Stimulated activated CD8-positive, alpha-beta memory T cell treated with anti-CD3 and anti-CD28 coated beads, Interleukin-7, amount 100 ng/mL, for 4 hours (primary cell): ENCODE measurements around the gene TRIP13.
"Not testable (repeated sequence)": the region's sequence is repeated elsewhere in the genome, so short reads cannot be mapped to it uniquely, and the experiment has no call there.

ENCODE experiments used
- DNase-seq, 2 donors: peaks; one replicate each; pipeline ENCODE4 v3.0.0-alpha.2; 2020; ENCODE audit warnings: low read depth in 2 of 2

Gene TRIP13

DNA sequence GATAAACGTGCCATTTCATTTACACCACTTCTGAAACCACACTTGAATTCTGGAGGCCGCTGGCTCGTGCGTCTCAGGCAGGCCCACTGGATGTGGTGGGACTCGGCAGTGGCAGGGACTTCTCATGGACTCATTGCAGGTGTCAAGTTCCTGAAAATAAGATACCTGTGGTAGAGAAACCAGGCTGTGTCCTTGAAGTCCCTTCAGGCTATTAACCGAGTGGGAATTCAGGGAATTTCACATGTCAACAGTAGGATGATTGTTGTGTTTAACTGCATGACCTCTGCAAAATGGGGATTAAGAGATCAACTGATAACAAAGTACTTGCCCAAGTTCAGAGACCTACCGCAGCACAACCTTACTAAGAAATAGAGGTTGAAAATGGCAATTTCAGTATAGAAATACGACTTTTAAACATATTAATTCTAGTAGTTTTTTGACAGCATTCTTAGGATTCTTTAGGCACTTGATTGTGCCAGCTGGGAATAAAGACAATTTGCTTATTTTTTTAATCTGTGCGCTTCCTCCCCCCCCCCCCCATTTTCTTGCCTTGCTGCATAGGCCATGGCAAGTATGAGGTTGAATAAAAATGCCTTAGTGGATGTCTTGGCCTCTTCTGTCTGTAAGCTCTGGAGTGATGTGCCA lies 26.8 kb downstream of the TRIP13 start:
- DNase-seq, result no peak

DNA sequence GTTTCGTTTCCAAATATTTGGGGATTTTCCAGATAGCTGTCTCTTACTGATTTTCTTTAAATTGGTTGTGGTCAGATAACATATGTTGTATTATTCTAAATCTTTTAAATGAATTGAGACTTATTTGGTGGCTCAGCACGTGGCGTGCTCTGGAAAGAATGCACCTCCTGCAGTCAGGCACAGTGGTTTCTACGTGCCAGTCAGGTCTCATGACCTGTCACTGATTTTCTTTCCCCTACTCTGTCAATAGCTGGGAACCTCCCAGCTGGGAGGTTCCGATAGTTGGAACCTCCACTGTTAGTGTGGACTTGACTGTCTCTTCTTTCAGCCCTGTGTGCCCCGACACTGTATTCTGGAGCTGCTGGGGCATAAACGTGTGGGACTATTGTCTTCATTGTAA lies 27.6 kb downstream of the TRIP13 start:
- DNase-seq, result no peak

DNA sequence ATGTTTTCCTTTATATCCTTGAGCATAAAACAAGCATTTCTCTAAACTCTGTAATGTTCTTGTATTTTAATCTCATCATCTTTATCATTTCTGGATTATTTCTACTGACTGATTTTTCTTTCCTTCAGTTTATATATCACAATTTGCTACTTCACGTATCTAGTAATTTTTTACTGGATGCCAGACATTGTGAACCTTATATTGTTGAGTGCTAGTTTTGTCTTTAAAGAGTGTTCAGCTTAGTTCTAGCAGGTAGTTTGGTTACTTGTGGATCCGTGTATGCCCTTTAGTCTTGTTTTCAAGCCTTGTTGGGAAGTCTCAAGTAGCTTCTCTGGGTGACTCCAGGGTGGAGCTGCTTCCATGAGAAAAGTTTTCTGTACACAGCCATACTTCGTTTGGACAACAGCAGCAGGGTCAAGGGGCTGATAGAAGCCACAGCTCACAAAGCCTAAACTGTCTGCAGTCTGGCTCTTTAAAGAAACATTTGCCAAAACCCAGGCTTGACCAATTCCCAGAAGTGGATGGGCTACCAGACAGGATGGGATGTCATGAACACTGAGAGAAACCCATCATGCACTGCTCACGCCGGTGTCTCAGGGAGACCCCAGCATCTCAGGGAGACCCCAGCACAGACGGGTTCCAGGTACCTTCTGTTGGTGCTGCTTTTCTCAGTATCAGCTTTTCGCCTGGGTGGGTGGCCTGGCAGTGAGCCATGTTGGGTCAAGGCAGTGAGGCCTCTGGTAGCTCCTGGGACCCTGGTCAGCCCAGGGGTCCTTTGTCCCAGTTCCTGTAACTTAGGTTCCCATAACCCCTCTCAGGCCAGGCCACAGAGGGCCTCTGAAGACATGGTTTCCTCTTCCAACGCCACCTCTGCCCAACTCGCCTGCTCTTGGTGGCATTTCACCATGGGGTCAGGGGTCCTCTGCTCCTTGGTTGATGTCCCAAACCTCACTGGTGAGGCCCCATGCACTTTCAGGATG lies 29.1 kb downstream of the TRIP13 start:
- no peak for DNase-seq

DNA sequence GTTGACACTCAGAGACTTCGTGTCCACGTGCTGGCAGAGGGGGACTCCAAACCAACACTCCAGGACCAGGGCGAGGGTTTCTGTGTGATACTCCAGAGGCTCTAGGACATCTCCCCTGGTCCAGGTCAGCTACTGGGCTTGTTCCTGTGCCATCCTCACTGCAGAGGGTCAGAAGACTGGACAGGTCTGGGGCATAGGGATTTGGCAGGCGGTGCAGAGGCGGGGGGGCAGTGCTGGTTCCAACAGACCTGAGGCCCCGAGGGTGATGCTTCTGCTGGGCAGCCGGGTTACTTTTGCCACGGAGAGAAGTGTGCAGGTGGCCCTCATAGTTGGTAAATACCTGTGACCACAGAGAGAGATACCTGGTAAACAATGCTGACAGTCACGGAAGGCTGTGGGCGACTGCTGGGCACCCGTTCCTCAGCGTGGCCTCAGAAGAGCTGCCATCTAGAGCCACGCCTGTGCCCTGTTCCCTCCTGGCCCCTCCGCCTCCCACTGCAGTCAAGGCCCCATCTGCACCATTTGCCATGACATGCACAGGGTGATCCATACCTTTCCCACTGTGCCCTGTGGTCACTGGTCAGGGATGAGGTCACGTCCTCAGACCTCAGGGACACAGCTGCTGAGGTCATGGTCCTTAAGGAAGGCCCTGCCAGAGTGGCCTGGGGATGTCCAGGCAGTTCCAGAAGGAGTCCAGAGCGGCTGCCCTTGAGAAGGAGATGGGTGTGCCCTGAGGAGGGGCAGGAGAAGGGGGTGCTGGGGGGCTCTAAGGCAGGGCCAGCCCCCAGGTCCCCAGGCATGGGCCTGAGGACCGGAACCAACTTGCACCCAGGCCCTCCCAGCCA lies 30.0 kb downstream of the TRIP13 start:
- DNase-seq, result no peak

DNA sequence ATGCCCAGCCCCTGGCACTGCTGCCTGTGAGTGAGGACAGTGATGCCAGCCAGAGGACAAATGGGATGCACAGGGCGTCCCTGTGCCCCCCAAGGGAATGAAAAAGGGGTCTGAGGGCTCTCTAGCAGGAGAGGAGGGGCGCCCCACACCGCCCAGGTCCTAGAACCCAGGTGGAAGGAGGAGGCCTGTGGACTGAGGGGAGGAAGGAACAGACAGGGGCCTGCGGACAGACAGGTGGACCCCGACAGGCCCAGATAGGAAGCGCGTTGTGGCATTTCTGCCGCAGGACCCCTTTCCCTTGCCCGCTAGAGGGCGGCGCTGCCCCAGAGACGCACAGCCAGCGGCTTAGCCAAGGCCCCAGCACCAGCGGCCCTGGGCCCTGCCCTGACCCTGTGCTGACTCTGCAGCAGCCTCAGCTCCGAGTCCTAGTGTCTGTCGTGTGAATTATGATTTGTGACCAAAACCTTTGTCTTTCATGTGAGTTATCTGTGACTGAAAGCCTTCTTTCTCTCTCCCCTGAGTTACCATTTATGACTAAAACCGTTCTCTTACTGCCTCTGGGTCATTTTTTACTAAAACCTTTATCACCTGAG lies 30.7 kb downstream of the TRIP13 start:
- peak; percentile 25 to 55 for DNase-seq

DNA sequence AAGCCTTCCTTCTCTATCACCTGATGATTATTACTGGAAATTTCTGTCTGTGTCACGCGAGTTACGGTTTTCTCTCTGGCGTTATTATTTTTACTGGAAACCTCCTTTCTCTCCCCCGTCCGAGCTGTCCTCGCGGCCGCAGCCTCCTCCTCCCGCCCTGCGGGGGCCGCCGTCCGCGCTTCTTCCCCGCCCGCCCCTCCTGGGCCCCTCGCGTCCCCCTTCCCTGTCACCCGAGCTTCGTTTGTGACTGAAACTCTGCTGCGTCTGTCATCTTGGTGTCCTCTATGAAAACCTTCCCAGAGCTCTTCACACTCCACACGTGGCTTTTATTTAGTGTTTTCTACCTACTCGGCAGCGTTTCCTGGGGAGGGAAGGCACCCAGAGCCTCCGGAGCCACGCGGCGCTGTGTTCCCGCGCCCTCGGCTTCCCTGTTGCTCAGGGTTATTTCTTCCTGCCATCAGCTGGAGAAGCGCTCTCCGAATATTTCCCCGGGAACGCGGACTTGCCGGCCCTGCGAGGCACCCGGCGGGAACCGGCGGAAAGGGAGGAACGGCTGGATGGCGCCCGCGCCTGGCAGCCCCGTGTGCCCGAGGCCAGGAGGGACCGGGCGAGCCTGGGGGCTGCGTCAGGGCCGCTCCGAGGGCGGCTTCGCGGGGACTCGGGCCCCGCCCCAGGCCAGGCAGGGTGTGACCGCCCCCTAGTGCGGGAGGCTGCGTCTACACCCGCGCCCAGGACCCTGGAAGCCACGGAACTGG lies 33.9 kb downstream of the TRIP13 start:
- DNase-seq, result no peak

DNA sequence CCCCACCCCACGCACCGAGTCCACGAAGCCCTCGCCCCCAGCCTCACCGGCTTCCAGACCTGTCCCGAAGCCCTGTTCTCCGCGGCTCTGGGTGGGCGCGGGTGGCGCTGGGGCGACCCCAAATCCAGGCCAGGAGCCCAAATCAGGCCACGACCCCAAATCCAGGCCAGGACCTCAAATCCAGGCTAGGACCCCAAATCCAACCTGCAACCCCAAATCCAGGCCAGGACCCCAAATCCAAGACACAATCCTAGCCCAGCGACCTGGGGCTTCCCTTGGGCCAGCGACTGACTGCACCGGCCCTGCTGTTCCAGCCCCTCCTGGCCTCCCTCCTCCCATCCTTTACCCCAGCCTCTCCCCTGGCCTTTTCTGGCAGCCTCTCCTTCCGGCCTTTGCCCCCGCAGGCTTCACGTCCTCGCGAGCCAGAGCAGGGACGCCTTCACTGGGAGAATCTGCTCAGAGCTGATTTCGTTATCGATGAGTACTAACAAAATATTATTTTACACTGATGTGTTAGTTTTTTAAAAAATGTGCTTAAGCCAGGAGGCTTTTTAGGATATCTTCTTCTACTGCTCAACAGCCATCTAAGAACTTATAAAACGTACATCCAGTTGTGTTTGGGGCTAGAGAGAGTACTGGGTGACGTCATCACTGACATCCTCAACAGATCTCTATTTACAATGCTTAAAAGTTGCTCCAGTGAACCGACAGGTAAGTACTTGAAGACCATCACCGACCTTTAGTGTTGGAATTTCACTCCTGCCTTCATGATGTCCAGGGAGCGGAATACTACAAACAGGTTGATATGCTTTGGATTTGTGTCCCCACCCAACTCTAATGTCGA lies 34.7 kb downstream of the TRIP13 start:
- no peak for DNase-seq

DNA sequence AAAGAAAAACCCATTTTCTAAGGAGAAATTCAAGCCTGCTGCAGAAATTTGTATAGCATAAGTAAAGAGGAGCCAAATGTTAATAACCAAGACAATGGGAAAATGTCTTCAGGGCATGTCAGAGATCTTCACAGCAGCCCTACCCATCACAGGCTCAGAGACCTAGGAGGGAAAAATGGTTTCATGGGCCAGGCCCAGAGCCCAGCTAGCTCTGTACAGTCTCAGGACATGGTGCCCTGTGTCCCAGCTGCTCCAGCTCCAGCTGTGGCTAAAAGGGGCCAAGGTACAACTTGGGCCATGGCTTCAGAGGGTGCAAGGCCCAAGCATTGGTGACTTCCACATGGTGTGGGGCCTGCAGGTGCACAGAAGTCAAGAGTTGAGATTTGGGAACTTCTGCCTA lies 36.5 kb downstream of the TRIP13 start:
- not testable (repeated sequence) for DNase-seq

DNA sequence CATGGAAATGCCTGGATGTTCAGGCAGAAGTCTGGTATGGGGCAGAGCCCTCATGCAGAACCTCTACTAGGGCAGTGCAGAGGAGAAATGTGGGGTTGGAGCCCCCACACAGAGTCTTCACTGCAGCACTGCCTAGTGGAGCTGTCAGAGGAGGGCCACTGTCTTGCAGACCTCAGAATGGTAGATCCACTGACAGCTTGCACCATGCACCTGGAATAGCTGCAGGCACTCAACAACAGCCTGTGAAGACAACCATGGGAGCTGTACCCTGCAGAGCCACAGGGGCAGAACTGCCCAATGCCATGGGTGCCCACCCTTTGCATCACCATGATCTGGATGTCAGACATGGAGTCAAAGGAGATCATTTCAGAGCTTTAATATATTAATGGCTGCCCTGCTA lies 36.9 kb downstream of the TRIP13 start:
- DNase-seq, result no peak

DNA sequence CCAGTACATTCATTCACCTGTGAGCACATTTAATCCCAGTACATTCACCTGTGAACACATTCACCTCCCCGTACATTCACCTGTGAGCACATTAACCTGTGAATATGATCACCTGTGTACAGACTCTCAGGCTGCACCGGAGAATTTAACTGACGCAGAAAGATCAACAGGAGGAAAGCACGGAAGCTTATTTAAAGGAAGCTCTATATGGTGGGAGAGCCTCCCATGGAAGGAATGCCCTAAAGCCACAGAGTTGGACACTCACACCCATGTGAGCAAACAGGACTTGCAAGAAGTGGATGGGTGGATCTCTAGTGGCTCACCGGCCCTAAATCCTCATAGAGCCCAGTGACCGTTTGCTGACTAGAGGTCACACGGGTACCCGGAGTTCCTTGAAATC lies 38.2 kb downstream of the TRIP13 start:
- DNase-seq, result no peak

DNA sequence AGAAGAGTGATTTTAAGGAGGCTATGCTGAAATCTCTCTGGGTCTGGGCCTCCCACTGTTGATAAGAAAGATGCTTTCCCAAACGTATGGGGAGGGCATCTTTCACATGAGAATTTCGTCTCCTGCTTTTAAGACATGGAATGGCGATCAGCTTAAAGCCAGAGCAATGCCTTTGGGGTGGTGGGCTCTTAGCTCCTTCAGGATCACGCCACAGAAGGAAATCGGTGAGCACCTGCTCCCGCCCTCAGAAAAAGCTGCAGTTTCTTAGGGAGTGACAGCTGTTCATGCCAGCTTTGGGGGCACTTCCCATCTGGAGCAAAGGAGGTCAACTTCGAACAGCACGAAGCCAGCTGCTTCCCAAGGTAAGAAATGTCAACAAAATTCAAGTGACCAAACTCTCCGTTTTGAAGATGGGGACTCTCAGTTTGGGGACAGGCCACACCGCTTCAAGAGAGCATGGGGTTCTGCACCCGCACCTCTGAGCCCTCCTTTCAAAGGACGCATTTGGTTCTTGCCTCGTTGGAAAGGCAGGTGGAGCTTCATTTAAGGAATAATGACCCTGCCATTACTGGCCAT lies 39.0 kb downstream of the TRIP13 start:
- no peak for DNase-seq

DNA sequence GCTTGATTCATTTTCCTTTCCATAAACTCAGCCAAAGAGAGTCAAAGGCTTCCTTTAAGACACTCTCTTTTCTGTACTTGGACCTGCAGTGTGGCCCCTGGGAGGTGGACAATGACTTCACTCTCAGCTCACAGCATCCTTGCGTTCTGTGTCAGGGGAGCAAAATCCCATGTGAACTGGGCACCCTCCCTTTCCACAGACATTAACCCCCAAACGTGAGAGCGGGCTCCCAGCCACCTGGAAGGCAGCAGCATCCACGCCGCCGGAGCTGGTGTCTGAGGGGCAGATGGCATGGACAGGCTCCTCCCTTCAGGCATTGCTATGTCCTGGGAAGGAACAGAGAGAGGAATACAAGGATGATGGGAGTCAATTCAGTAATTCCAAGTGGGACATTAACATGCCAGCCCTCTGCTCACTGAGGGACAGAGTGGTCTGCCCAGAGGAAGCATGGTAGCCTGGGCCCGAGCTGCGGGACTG lies 39.5 kb downstream of the TRIP13 start:
- no peak for DNase-seq

DNA sequence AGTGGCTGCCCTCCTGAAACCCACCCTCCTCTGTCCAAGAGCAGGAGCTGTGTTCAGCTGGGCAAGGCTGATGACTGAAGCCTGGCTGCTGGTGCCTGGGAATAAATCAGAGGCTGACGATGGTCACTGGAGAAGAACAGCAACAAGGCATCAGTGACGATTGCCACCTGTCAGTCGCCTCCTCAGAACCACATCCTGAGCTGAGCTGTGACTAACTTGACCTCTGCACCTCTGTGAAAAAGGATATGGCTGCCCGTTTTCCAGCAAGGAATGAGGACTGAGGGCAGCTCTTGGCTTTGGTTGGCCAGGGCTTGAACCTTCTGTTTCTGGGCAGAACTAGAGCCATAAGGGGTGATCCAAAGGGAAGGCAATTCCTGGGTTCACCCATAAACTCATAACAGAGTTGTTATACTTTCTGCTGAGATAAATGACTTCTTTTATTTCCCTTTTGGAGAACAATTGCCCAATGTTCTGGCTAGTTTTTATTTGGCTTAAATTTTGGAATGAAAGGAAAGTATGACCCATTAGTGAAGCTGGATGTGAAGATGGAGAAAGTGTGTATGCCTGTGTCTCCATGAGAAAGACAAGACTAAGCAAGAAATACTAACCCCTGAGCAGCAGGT lies 40.1 kb downstream of the TRIP13 start:
- no peak for DNase-seq

DNA sequence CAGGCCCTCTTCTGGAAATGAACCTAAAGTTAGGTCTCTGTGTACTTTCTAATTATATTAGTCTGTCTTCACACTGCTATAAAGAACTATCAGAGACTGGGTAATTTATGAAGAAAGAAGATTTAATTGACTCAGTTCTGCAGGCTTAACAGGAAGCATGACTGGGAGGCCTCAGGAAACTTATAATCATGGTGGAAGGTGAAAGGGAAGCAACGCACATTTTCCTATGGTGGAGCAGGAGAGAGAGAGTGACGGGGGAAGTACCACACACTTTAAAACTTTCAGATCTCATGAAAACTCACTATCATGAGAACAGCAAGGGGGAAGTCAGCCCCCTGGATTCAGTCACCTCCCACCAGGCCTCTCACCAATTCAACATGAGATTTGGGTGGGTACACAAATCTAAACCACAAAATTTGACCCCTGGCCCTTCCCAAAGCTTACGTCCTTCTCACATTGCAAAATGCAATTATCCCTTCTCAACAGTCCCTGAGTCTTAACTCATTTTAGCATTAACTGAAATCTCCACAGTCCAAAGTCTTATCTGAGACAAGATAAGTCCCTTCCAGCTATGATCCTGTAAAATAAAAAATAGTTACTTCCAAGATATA lies 40.7 kb downstream of the TRIP13 start:
- DNase-seq, result no peak

DNA sequence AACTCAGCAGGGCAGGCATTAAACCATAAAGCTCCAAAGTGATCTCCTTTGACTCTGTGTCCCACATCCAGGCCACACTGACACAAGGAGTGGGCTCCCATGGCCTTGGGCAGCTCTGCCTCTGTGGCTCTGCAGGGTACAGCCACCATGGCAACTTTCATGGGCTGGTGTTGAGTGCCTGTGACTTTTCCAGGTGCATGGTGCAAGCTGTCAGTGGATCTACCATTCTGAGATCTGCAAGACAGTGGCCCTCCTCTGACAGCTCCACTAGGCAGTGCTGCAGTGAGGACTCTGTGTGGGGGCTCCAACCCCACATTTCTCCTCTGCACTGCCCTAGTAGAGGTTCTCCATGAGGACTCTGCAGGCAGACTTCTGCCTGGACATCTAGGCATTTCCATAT lies 41.3 kb downstream of the TRIP13 start:
- not testable (repeated sequence) for DNase-seq

DNA sequence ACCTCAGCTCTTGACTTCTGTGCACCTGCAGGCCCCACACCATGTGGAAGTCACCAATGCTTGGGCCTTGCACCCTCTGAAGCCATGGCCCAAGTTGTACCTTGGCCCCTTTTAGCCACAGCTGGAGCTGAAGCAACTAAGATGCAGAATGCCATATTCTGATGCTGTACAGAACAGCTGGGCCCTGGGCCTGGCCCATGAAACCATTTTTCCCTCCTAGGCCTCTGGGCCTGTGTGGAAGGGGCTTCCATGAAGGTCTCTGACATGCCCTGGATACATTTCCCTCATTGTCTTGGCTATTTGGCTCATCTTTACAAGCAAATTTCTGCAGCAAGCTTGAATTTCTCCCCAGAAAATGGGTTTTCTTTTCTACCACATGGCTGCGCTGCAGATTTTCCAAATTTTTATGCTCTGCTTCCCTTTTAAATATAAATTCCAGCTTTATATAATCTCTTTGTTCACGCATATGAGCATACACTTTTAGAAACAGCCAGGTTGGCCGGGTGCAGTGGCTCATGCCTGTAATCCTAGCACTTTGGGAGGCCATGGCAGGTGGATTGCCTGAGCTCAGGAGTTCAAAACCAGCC lies 41.8 kb downstream of the TRIP13 start:
- DNase-seq, result not testable (repeated sequence)

DNA sequence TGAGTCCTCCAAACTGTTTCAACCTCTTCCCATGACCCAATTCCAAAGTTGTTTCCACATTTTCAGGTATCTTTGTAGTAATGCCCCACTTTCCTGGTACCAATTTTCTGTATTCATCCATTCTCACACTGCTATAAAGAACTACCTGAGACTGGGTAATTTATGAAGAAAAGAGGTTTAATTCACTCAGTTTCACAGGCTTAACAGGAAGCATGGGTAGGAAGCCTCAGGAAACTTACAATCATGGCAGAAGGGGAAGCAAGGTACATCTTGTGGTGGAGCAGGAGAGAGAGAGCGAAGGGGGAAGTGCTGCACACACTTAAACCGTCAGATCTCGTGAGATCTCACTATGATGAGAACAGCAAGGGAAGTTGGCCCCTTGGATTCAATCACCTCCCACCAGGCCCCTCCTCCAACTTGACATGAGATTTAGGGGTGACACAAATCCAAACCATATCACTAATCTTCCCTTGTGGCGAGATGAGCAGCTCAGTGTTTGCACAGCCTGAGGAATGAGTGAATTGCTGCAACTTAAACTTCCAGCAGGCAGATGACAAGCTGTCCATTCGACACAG lies 42.9 kb downstream of the TRIP13 start:
- DNase-seq, result no peak
